GM04503 (cell line): Measurements from ENCODE around the gene PRKD3.
"Not testable (repeated sequence)": the region's sequence is repeated elsewhere in the genome, so short reads cannot be mapped to it uniquely, and the experiment has no call there.

Experiments
- DNase-seq: peaks from one replicate; pipeline ENCODE4 v3.0.0-alpha.2; 2012; ENCODE audit warnings: low read depth

The PRKD3 gene

GRCh38 chr2:37316181-37316580 lies 8.5 kb downstream of the PRKD3 start:
- no peak for DNase-seq

- no peak for DNase-seq
Measured at GRCh38 chr2:37315364-37315763, 9.3 kb downstream of the PRKD3 start.

- DNase-seq = no peak
Measured at GRCh38 chr2:37307500-37307899, 17.1 kb downstream of the PRKD3 start.

- DNase-seq = no peak
Measured at GRCh38 chr2:37306024-37306423, 18.6 kb downstream of the PRKD3 start.

GRCh38 chr2:37302701-37303252 lies 21.9 kb downstream of the PRKD3 start:
- no peak for DNase-seq

- DNase-seq = no peak
Measured at GRCh38 chr2:37301408-37301807, 23.2 kb downstream of the PRKD3 start.

- no peak for DNase-seq
Measured at GRCh38 chr2:37300578-37300977, 24.1 kb downstream of the PRKD3 start.

- DNase-seq = no peak
Measured at GRCh38 chr2:37300146-37300545, 24.5 kb downstream of the PRKD3 start.

GRCh38 chr2:37297632-37298031 lies 27.0 kb downstream of the PRKD3 start:
- no peak for DNase-seq

GRCh38 chr2:37295469-37296073 lies 29.1 kb downstream of the PRKD3 start:
- DNase-seq = no peak

- not testable (repeated sequence) for DNase-seq
Measured at GRCh38 chr2:37294858-37295257, 29.8 kb downstream of the PRKD3 start.

- DNase-seq = no peak
Measured at GRCh38 chr2:37291680-37292079, 33.0 kb downstream of the PRKD3 start.

- DNase-seq = no peak
Measured at GRCh38 chr2:37287966-37288365, 36.7 kb downstream of the PRKD3 start.

- DNase-seq = no peak
Measured at GRCh38 chr2:37284381-37284780, 40.3 kb downstream of the PRKD3 start.

GRCh38 chr2:37283207-37283606 lies 41.4 kb downstream of the PRKD3 start:
- peak; percentile 67 for DNase-seq

GRCh38 chr2:37282746-37283145 lies 41.9 kb downstream of the PRKD3 start:
- DNase-seq = no peak

- no peak for DNase-seq
Measured at GRCh38 chr2:37281916-37282315, 42.7 kb downstream of the PRKD3 start.

- no peak for DNase-seq
Measured at GRCh38 chr2:37276291-37276690, 48.3 kb downstream of the PRKD3 start.
